ENCODE results near the gene TMEM69. TPM values are rescaled to one million over a fixed set of nuclear protein-coding genes. Genes with fewer than 3 reads are reported as not detected.

Gene TMEM69
- total RNA-seq, 2 donors from 2014 or later = 25.1 to 28.1 TPM

DNA sequence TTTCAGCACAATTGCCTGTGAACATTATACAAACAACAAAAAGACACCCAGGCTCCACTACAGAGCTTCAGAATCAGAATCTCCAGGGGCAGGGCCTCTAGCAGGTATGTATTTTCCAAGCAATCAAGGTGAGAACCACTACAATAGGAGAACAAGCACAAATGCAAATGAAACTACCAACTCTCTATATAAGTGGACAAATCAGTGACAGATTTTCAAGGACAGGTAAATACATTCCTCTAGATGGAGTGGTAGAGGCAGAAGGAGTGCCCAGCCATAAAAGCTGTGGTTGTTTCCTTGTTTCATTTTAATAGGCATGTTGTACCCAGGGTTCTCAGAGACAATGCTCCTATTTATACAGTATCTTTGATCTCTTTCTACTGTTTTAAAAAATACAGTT, 44.0 kb upstream of the TMEM69 start:
- Histone ChIP-seq H3K27ac (ENCODE audit: low read depth, low read length) (no peak overlapping the region), H3K4me1 (ENCODE audit: control insufficient read depth, insufficient read depth, low read length) (no peaks in the 10 kb centered on the region), H3K36me3 (ENCODE audit: control insufficient read depth, insufficient read depth, low read length) (peaks cover 78% of the 10 kb centered on the region), H3K9ac (ENCODE audit: extremely low read depth, low read length, poor library complexity, severe bottlenecking) (no peak overlapping the region), H3K27me3 (ENCODE audit: control insufficient read depth, insufficient read depth, low read length, poor library complexity, severe bottlenecking) (no peaks in the 10 kb centered on the region), H3K9me3 (ENCODE audit: control insufficient read depth, low read length) (no peaks in the 10 kb centered on the region), H3K4me3 (ENCODE audit: low read length) (no peak overlapping the region)
- no peaks in the 10 kb centered on the region for H3K9me3 Mint-ChIP-seq
- no peak overlapping the region for H3K4me3 Mint-ChIP-seq
- no peak for DNase-seq
- peaks cover 55% of the 10 kb centered on the region for H3K36me3 Mint-ChIP-seq (ENCODE audit: low read depth)
- H3K4me1 Mint-ChIP-seq = no peaks in the 10 kb centered on the region
- no peaks in the 10 kb centered on the region for H3K27me3 Mint-ChIP-seq (ENCODE audit: insufficient read depth)
- peak; percentile 56 for TF ChIP-seq CTCF (conservative IDR thresholded peaks at IDR 0.05)
- H3K27ac Mint-ChIP-seq = no peak overlapping the region

DNA sequence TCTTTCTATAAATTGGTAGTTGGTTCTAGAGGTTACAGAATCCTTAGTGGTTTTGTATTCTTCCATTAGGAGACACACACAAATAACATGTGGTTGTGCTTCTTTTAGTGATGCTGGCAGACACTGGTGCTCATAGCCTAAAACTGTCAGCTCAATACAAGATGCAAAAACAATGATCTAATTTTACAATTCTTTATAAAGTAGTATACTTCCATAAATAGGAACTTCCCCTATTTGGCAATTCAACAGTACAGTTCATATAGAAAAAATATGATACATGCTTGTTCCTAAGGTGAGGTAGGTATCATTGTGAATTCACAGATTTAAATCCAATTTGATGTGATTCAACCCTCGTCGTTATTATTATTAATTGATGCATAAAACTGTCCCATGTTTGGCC, 43.3 kb upstream of the TMEM69 start:
- Histone ChIP-seq H3K9me3 (ENCODE audit: control insufficient read depth, low read length) (no peaks in the 10 kb centered on the region), H3K27me3 (ENCODE audit: control insufficient read depth, insufficient read depth, low read length, poor library complexity, severe bottlenecking) (no peaks in the 10 kb centered on the region), H3K36me3 (ENCODE audit: control insufficient read depth, insufficient read depth, low read length) (peaks cover 80% of the 10 kb centered on the region), H3K9ac (ENCODE audit: extremely low read depth, low read length, poor library complexity, severe bottlenecking) (no peak overlapping the region), H3K27ac (ENCODE audit: low read depth, low read length) (no peak overlapping the region), H3K4me3 (ENCODE audit: low read length) (no peak overlapping the region), H3K4me1 (ENCODE audit: control insufficient read depth, insufficient read depth, low read length) (no peaks in the 10 kb centered on the region)
- H3K9me3 Mint-ChIP-seq = no peaks in the 10 kb centered on the region
- H3K27me3 Mint-ChIP-seq (ENCODE audit: insufficient read depth) = no peaks in the 10 kb centered on the region
- H3K27ac Mint-ChIP-seq = no peak overlapping the region
- TF ChIP-seq CTCF (conservative IDR thresholded peaks at IDR 0.05) = no peak
- no peak overlapping the region for H3K4me3 Mint-ChIP-seq
- no peaks in the 10 kb centered on the region for H3K4me1 Mint-ChIP-seq
- 100% methylated on average over 1 to 2 of the region's 2 CpGs for WGBS, 2 experiments (ENCODE audit: insufficient coverage in 1 of 2, insufficient read length in 1 of 2)
- H3K36me3 Mint-ChIP-seq (ENCODE audit: low read depth) = peaks cover 61% of the 10 kb centered on the region
- no peak for DNase-seq

DNA sequence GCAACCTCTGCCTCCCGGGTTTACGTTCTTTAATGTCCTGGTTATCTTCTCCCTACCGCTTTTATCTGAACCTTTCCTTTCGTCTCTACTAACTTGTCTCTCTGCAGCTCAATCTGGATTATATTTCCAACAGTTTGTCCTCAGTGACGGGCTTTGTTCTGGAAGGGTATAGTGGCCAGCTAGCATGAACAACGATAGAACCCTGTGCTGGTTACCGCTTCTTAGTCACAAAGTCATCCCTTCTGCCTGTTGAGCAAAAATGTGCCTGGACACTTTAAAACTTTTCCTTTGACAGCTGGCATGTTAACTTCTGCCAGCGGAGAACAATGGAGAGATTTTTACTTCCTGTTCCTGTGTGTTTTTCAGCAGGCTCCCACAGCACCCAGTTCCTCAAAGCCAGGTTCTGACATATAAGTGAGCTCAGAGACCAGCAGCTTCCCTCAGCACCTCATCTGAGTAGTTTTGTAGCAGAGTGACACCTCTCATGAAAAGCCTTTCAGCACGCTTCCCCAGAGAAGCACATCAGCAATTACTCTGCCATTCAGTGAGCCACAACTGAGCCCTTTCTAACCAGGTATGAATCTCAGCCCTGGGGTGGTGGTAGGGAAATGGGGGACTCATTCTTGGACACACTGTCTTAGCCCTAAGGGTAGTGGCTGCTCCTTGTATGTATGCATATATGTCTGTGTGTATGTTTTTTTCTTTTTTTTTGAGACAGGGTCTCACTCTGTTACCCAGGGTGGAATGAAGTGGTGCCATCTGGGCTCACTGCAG, 40.5 kb upstream of the TMEM69 start:
- 94% methylated on average over 8 to 9 of the region's 9 CpGs for WGBS, 2 experiments (ENCODE audit: insufficient coverage in 1 of 2, insufficient read length in 1 of 2)
- peaks cover 3% of the 10 kb centered on the region for H3K4me1 Mint-ChIP-seq

More for the DNA sequence above, 40.5 kb upstream of the TMEM69 start:
- H3K4me1 ChIP-seq (ENCODE audit: control insufficient read depth, insufficient read depth, low read length) = no peaks in the 10 kb centered on the region
- H3K27me3 ChIP-seq (ENCODE audit: control insufficient read depth, insufficient read depth, low read length, poor library complexity, severe bottlenecking) = no peaks in the 10 kb centered on the region
- peaks cover 66% of the 10 kb centered on the region for H3K36me3 Mint-ChIP-seq (ENCODE audit: low read depth)
- DNase-seq = no peak
- no peak overlapping the region for H3K9ac ChIP-seq (ENCODE audit: extremely low read depth, low read length, poor library complexity, severe bottlenecking)
- H3K27ac ChIP-seq (ENCODE audit: low read depth, low read length) = no peak overlapping the region
- TF ChIP-seq CTCF (conservative IDR thresholded peaks at IDR 0.05) = no peak
- no peaks in the 10 kb centered on the region for H3K9me3 ChIP-seq (ENCODE audit: control insufficient read depth, low read length)
- H3K9me3 Mint-ChIP-seq = no peaks in the 10 kb centered on the region
- H3K27me3 Mint-ChIP-seq (ENCODE audit: insufficient read depth) = no peaks in the 10 kb centered on the region
- no peak overlapping the region for H3K4me3 Mint-ChIP-seq
- peaks cover 79% of the 10 kb centered on the region for H3K36me3 ChIP-seq (ENCODE audit: control insufficient read depth, insufficient read depth, low read length)
- no peak overlapping the region for H3K4me3 ChIP-seq (ENCODE audit: low read length)
- H3K27ac Mint-ChIP-seq = peak overlapping the region; percentile 30

All from endodermal cell (in vitro differentiated cells).